HCT116 (cell line): ENCODE measurements around the gene SDK1. TPM values are rescaled to one million over a fixed set of nuclear protein-coding genes. Genes with fewer than 3 reads are reported as not detected.

Source experiments
- ATAC-seq: fragments of 200-7000 bp; cut with Tn5 transposase; 2 replicates; pipeline ENCODE4 v1.9.1; 2020; ENCODE audit warnings: mild to moderate bottlenecking, moderate library complexity
- BruUV-seq: library from RNA; stranded (reverse); fragments of 400-500 nt; replicated peaks from 2 replicates; lab custom pipeline; 2021; lab: Mats Ljungman, UMichigan
- CTCF ChIA-PET: fragments of 300-600 bp; sonication (Branson Sonifier 250); formaldehyde crosslinking; loops from one replicate; lab custom pipeline; 2021; ENCODE audit warnings: antibody characterized with exemption; lab: Charles Lee
- POLR2A ChIA-PET: fragments of 300-600, 350-600 bp; sonication (Branson Sonifier 250); formaldehyde crosslinking; loops from one replicate; lab custom pipeline; 2021; ENCODE audit warnings: antibody characterized with exemption; lab: Charles Lee
- RAD21 ChIA-PET, 2 experiments: fragments of 300-600 bp; sonication (Branson Sonifier 250); formaldehyde crosslinking; loops; one replicate each; lab custom pipeline; 2023; ENCODE audit warnings: low total read pairs in 2 of 2; ENCODE audit not compliant: uncharacterized antibody in 2 of 2, unreplicated experiment in 2 of 2, low non-redundant PET in 1 of 2; lab: Charles Lee
- DNase-seq: peaks from one replicate; pipeline ENCODE4 v3.0.0-alpha.2; 2010; ENCODE audit warnings: low read depth, low spot score
- H2AFZ ChIP-seq: fragments of 200-600 bp; shearing (Covaris generic), sonication (generic); 2 replicates; pipeline ENCODE4 v1.6.1; 2017; ENCODE audit warnings: low read depth, mixed run types, mixed read lengths, antibody characterized with exemption, low read length; ENCODE audit not compliant: poor library complexity, severe bottlenecking
- H3K27ac ChIP-seq: 2 replicates; pipeline ENCODE4 v1.5.1; 2012; ENCODE audit warnings: low read depth, low read length
- H3K27me3 ChIP-seq: fragments of 200-600 bp; sonication (generic); 2 replicates; pipeline ENCODE4 v1.6.1; 2016; ENCODE audit warnings: mixed run types, low read length, mixed read lengths; ENCODE audit not compliant: insufficient read depth
- H3K36me3 ChIP-seq, 2 experiments: fragments of 200-500 bp in 1 of 2; fragments of 200-600 bp in 1 of 2; sonication (Bioruptor generic) in 1 of 2; sonication (generic) in 1 of 2; 2 replicates each; pipeline versions ENCODE4 v1.5.1 to v1.6.1; 2014 to 2016; ENCODE audit warnings: low read length in 2 of 2, inconsistent platforms in 1 of 2, mixed read lengths in 1 of 2, mixed run types in 1 of 2; ENCODE audit not compliant: insufficient read depth in 2 of 2, control insufficient read depth in 1 of 2
- H3K4me1 ChIP-seq, 2 experiments: fragments of 200-600 bp in 1 of 2; sonication (generic) in 1 of 2; 2 replicates each; pipeline versions ENCODE4 v1.5.1 to v1.6.1; 2012 to 2017; ENCODE audit warnings: low read length in 2 of 2, inconsistent platforms in 1 of 2, mild to moderate bottlenecking in 1 of 2, mixed read lengths in 1 of 2, mixed run types in 1 of 2, moderate library complexity in 1 of 2; ENCODE audit not compliant: insufficient read depth in 2 of 2, control insufficient read depth in 1 of 2
- H3K4me2 ChIP-seq: fragments of 200-600 bp; sonication (generic); 2 replicates; pipeline ENCODE4 v1.6.1; 2017; ENCODE audit warnings: mixed run types, low read length, mixed read lengths
- H3K4me3 ChIP-seq, 2 experiments: fragments of 200-600 bp in 1 of 2; sonication (generic) in 1 of 2; replicated peaks in 1 of 2; 2 replicates each; pipeline ENCODE4 v1.5.1; 2011 to 2016; ENCODE audit warnings: low read length in 2 of 2, control low read depth in 1 of 2, low read depth in 1 of 2, mild to moderate bottlenecking in 1 of 2, mixed read lengths in 1 of 2, mixed run types in 1 of 2
- H3K79me2 ChIP-seq: fragments of 200-600 bp; sonication (generic); 2 replicates; pipeline ENCODE4 v1.6.1; 2017; ENCODE audit warnings: mild to moderate bottlenecking, mixed run types, low read length, moderate library complexity, mixed read lengths; ENCODE audit not compliant: insufficient read depth
- H3K9ac ChIP-seq: fragments of 200-600 bp; sonication (generic); 2 replicates; pipeline ENCODE4 v1.6.1; 2016; ENCODE audit warnings: low read length, mixed read lengths
- H3K9me2 ChIP-seq: fragments of 200-600 bp; sonication (generic), shearing (Covaris generic); 2 replicates; pipeline ENCODE4 v1.6.1; 2017; ENCODE audit warnings: mixed run types, mild to moderate bottlenecking, moderate library complexity; ENCODE audit not compliant: insufficient read depth
- H3K9me3 ChIP-seq, 2 experiments: fragments of 200-500 bp in 1 of 2; fragments of 200-600 bp in 1 of 2; sonication (Bioruptor generic) in 1 of 2; sonication (generic) in 1 of 2; 2 replicates each; pipeline ENCODE4 v1.6.1; 2014 to 2017; ENCODE audit warnings: low read length in 2 of 2, mixed read lengths in 2 of 2, inconsistent platforms in 1 of 2, low read depth in 1 of 2, mild to moderate bottlenecking in 1 of 2, mixed run types in 1 of 2, moderate library complexity in 1 of 2; ENCODE audit not compliant: control insufficient read depth in 1 of 2, insufficient read depth in 1 of 2
- H4K20me1 ChIP-seq: fragments of 200-600 bp; sonication (generic), shearing (Covaris generic); 2 replicates; pipeline ENCODE4 v1.6.1; 2017; ENCODE audit warnings: mixed run types, mild to moderate bottlenecking, moderate library complexity; ENCODE audit not compliant: insufficient read depth
- ATF3 ChIP-seq: IDR thresholded peaks from 2 replicates; pipeline ENCODE4 v1.6.1; 2012
- CBX3 ChIP-seq: IDR thresholded peaks from 2 replicates; pipeline ENCODE4 v1.6.1; 2012; ENCODE audit warnings: low read depth
- CEBPB ChIP-seq: IDR thresholded peaks from 2 replicates; pipeline ENCODE4 v1.6.1; 2012; ENCODE audit warnings: low read depth
- CTCF ChIP-seq, 3 experiments: fragments of 200-600 bp in 1 of 3; sonication (generic) in 1 of 3; IDR thresholded peaks in 2 of 3; conservative IDR thresholded peaks in 1 of 3; 2 replicates each; pipeline ENCODE4 v1.5.1; 2012 to 2017; ENCODE audit warnings: low read depth in 2 of 3, low read length in 2 of 3, antibody characterized with exemption in 1 of 3, borderline replicate concordance in 1 of 3, control low read depth in 1 of 3, mild to moderate bottlenecking in 1 of 3, mixed read lengths in 1 of 3, mixed run types in 1 of 3, moderate library complexity in 1 of 3; ENCODE audit not compliant: insufficient read depth in 1 of 3
- ELF1 ChIP-seq: IDR thresholded peaks from 2 replicates; pipeline ENCODE4 v1.6.1; 2012; ENCODE audit warnings: low read depth, borderline replicate concordance
- EZH2 ChIP-seq: fragments of 200-600 bp; sonication (generic); IDR thresholded peaks from 2 replicates; pipeline ENCODE4 v1.6.1; 2017; ENCODE audit warnings: antibody characterized with exemption, mixed run types
- FOSL1 ChIP-seq: IDR thresholded peaks from 2 replicates; pipeline ENCODE4 v1.6.1; 2012; ENCODE audit warnings: low read depth
- MAX ChIP-seq: IDR thresholded peaks from 2 replicates; pipeline ENCODE4 v1.6.1; 2012
- POLR2A ChIP-seq: IDR thresholded peaks from 2 replicates; pipeline ENCODE4 v1.7.0; 2011; ENCODE audit warnings: borderline replicate concordance; ENCODE audit not compliant: insufficient read depth, insufficient read length; ENCODE audit errors: extremely low read depth
- POLR2AphosphoS5 ChIP-seq: IDR thresholded peaks from 2 replicates; pipeline ENCODE4 v1.6.1; 2011; ENCODE audit warnings: mild to moderate bottlenecking, low read depth, low read length, moderate library complexity
- REST ChIP-seq: IDR thresholded peaks from 2 replicates; pipeline ENCODE4 v1.6.1; 2012; ENCODE audit warnings: low read depth
- SIN3A ChIP-seq: IDR thresholded peaks from 2 replicates; pipeline ENCODE4 v1.6.1; 2012; ENCODE audit warnings: low read depth
- SP1 ChIP-seq: IDR thresholded peaks from 2 replicates; pipeline ENCODE4 v1.6.1; 2012; ENCODE audit warnings: low read depth
- YY1 ChIP-seq: IDR thresholded peaks from 2 replicates; pipeline ENCODE4 v1.6.1; 2011; ENCODE audit warnings: low read length, low read depth, moderate library complexity, mild to moderate bottlenecking; ENCODE audit not compliant: insufficient replicate concordance; ENCODE audit errors: extremely low read depth
- ZBTB33 ChIP-seq: IDR thresholded peaks from 2 replicates; pipeline ENCODE4 v1.6.1; 2011; ENCODE audit warnings: mild to moderate bottlenecking, low read length, moderate library complexity; ENCODE audit not compliant: insufficient replicate concordance; ENCODE audit errors: extremely low read depth
- ZFX ChIP-seq: fragments of 450-650 bp; IDR thresholded peaks from 2 replicates; pipeline ENCODE4 v1.6.1; 2017
- ZNF274 ChIP-seq: fragments of 200-500 bp; sonication (Bioruptor generic); IDR thresholded peaks from 2 replicates; pipeline ENCODE4 v1.6.1; 2014; ENCODE audit warnings: mild to moderate bottlenecking, low read depth, low read length, inconsistent platforms
- intact Hi-C: fragments of 100-400 bp; cut with micrococcal nuclease; formaldehyde crosslinking; loops from 2 replicates; pipeline ENCODE4 v1.10.0; 2022
- total RNA-seq: library from RNA; stranded (reverse); gene quantifications from one replicate; pipeline ENCODE4 v1.2.1, GENCODE V29; 2021; ENCODE audit not compliant: unreplicated experiment

SDK1 gene
- total RNA-seq, 1 experiment from 2014 or later: 0.05 TPM

- Histone ChIP-seq H3K9me3 (no peaks in the 10 kb centered on the region), H3K79me2 (no peaks in the 10 kb centered on the region), H3K27me3 (0 out of 2 replicates have a peak, but pooled peaks cover 6% of the 10 kb centered on the region), H3K9ac (no peak overlapping the region), H4K20me1 (no peaks in the 10 kb centered on the region), H3K4me3 (no peak overlapping the region), H3K4me2 (no peak overlapping the region), H2AFZ (no peak overlapping the region), H3K27ac (no peak overlapping the region), H3K4me1 (no peaks in the 10 kb centered on the region), H3K9me2 (no peaks in the 10 kb centered on the region), H3K36me3 (no peaks in the 10 kb centered on the region)
- ChIA-PET CTCF (no interaction called here), RAD21 (no interaction called here), POLR2A (no interaction called here)
- intact Hi-C loops: no loop called here
- TF ChIP-seq ATF3: no peak
- TF ChIP-seq ELF1: no peak
- no peak for TF ChIP-seq CTCF (IDR thresholded peaks at IDR 0.05 in 2 of 3, conservative IDR thresholded peaks at IDR 0.05 in 1 of 3; ENCODE audit: borderline replicate concordance in 1 of 3, insufficient read depth in 1 of 3, low read depth in 2 of 3, low read length in 2 of 3)
- TF ChIP-seq SIN3A: no peak
- TF ChIP-seq CBX3: no peak
- TF ChIP-seq YY1: no peak
- no peak for TF ChIP-seq MAX
- TF ChIP-seq EZH2: no peak
- no peak for TF ChIP-seq ZBTB33
- no peak for TF ChIP-seq ZFX
- TF ChIP-seq REST: no peak
- TF ChIP-seq ZNF274: no peak
- no peak for TF ChIP-seq POLR2A
- no peak for TF ChIP-seq SP1
- no peak for TF ChIP-seq FOSL1
- TF ChIP-seq POLR2AphosphoS5: no peak
- no peak for TF ChIP-seq CEBPB
- ATAC-seq: no peak
- DNase-seq: no peak
- BruUV-seq: no TSS peak
Measured at GRCh38 chr7:4071370-4072058, 770.5 kb downstream of the SDK1 start.
